ENCODE measurements around the gene FNDC3A. TPM values are rescaled to one million over a fixed set of nuclear protein-coding genes. Genes with fewer than 3 reads are reported as not detected.
"Not testable (repeated sequence)": the region's sequence is repeated elsewhere in the genome, so short reads cannot be mapped to it uniquely, and the experiment has no call there.

FNDC3A gene
- total RNA-seq, 1 donor, result 122 TPM

- H3K4me3 ChIP-seq (ENCODE audit: low read depth, low read length), result no peak overlapping the region
- no peak for TF ChIP-seq CTCF (IDR thresholded peaks at IDR 0.05; ENCODE audit: insufficient read depth, low read depth, low read length)
- DNase-seq (ENCODE audit: low read depth), result no peak
Measured at GRCh38 chr13:49132479-49133002, 156.8 kb downstream of the FNDC3A start.

DNA sequence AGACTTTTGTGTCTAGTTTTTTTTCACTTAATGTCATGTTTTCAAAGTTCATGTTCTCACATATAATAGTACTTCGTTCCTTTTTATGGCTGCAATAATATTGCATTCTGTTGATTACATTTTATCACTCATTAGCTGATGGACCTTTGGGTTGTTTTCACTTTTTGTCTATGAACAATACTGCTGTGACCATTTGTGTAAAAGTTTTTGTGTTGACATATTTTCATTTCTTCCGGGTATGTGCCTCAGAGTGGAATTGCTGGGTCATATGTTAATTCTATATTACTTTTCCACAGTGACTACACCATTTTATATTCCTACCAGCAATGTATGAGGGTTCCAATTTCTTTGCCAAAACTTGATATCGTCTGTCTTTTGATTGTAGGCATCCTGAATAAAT, 158.6 kb downstream of the FNDC3A start:
- TF ChIP-seq CTCF (IDR thresholded peaks at IDR 0.05; ENCODE audit: insufficient read depth, low read depth, low read length), result no peak
- no peak overlapping the region for H3K4me3 ChIP-seq (ENCODE audit: low read depth, low read length)
- no peak for DNase-seq (ENCODE audit: low read depth)

DNA sequence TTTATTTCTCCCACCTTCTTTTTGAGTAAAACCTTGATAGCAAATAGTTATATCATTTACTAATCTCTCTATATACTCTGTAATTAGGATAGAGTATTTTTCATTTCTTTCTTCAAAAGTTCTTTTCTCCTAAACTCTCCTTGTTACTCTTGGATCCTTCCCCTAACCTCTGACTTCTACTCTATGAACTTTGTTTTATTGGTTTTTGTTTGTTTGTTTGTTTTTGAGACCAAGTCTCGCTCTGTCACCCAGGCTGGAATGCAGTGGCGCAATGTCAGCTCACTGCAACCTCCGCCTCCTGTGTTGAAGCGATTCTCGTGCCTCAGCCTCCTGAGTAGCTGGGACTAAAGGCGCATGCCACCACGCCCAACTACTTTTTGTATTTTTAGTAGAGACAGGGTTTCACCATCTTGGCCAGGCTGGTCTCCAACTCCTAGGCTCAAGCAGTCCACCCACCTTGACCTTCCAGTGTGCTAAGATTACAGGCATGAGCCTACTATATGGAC, 161.5 kb downstream of the FNDC3A start:
- not testable (repeated sequence) for H3K4me3 ChIP-seq (ENCODE audit: low read depth, low read length); DNase-seq (ENCODE audit: low read depth)

DNA sequence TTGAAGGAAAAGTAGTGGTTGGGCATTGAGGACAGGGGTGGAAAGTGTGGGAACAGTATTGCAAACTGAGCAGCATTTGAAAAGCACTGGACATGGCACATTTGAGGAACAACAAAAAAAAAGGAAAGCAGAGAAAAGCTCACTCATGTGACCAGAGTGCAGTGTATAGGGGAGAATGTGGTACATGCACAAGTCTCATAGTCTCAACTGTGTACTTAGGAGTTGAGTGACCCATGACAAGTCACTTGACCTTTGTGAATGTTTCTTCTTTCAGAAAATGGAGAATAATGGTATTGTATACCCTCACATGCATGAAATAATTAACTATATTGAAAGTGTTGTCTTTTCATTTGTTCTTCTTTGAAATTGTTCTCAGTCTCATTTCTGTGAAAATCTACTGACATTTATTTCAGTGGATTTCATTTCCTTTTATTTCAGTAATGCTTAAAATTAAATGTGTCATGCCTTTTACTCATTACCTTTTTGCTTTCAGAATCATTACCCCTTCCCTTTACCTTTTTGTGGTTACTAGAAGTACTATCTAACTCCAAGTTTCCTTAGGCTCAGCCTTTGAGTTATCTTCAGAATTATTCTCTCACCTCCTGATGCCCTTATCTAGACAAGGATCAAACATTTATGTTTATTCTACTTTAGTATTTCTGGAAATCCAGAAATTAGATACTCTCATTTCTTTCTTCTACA, 165.3 kb downstream of the FNDC3A start:
- DNase-seq (ENCODE audit: low read depth), result no peak
- TF ChIP-seq CTCF (IDR thresholded peaks at IDR 0.05; ENCODE audit: insufficient read depth, low read depth, low read length), result no peak

DNA sequence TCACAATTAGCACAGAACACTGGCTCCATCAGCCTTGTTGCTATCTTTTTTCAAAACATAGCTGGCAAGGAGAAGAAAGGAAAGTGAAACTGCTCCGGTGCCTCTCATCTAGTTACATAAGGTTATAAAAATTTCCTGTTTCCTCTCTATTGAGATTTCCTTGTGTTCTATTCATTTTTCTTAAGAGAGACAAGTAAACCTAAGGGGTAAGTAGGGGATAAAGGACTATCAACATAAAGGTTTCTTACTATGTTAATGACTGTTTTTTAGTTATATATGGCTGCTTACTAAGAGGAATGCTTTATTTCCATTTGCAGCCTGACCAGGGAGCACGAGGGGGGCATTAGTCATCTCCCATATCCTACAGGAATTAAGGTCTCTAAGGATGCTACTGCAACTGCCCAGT, 171.2 kb downstream of the FNDC3A start:
- TF ChIP-seq CTCF (IDR thresholded peaks at IDR 0.05; ENCODE audit: insufficient read depth, low read depth, low read length), result no peak
- H3K4me3 ChIP-seq (ENCODE audit: low read depth, low read length), result peak overlapping the region; percentile 40
- peak; percentile 72 for DNase-seq (ENCODE audit: low read depth)

More for the DNA sequence above, 165.3 kb downstream of the FNDC3A start:
- no peak overlapping the region for H3K4me3 ChIP-seq (ENCODE audit: low read depth, low read length)

DNA sequence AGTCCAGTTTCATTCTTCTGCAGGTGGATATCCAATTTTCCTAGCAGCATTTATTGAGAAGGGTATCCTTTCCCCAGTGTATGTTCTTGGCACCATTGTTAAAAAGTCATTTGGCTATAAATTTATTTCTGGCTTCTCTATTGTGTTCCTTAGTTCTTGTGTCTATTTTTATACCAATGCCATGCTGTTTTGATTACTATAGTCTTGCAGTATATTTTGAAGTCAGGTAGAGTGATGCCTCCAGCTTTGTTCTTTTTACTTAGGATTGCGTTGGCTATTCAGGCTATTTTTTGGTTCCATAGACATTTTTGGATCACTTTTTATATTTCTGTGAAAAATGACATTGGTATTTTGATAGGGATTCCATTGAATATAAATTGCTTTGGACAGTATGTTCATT, 172.7 kb downstream of the FNDC3A start:
- no peak for DNase-seq (ENCODE audit: low read depth)
- H3K4me3 ChIP-seq (ENCODE audit: low read depth, low read length), result no peak overlapping the region
- TF ChIP-seq CTCF (IDR thresholded peaks at IDR 0.05; ENCODE audit: insufficient read depth, low read depth, low read length), result no peak

DNA sequence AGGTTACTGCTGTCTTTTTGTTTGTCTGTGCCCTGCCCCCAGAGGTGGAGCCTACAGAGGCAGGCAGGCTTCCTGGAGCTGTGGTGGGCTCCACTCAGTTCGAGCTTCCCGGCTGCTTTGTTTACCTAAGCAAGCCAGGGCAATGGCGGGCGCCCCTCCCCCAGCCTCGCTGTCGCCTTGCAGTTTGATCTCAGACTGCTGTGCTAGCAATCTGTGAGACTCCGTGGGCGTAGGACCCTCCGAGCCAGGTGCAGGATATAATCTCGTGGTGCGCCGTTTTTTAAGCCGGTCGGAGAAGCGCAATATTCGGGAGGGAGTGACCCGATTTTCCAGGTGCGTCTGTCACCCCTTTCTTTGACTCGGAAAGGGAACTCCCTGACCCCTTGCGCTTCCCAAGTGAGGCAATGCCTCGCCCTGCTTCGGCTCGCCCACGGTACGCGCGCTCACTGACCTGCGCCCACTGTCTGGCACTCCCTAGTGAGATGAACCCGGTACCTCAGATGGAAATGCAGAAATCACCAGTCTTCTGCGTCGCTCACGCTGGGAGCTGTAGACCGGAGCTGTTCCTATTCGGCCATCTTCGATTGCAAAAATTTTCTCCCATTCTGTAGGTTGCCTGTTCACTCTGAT, 182.4 kb downstream of the FNDC3A start:
- not testable (repeated sequence) for DNase-seq (ENCODE audit: low read depth); H3K4me3 ChIP-seq (ENCODE audit: low read depth, low read length)

DNA sequence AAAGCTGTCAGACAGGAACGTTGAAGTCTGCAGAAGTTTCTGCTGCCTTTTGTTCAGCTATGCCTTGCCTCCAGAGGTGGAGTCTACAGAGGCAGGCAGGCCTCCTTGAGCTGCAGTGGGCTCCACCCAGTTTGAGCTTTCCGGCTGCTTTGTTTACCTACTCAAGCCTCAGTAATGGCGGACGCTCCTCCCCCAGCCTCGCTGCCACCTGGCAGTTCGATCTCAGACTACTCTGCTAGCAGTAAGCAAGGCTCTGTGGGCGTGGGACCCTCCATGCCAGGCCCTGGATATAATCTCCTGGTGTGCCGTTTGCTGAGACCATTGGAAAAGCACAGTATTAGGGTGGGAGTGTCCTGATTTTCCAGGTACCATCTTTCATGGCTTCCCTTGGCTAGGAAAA, 187.4 kb downstream of the FNDC3A start:
- not testable (repeated sequence) for DNase-seq (ENCODE audit: low read depth); H3K4me3 ChIP-seq (ENCODE audit: low read depth, low read length)

Data from fibroblast of villous mesenchyme (primary cell).